MCF 10A (cell line): ENCODE results near the gene GOLGA8T. TPM values are rescaled to one million over a fixed set of nuclear protein-coding genes. Genes with fewer than 3 reads are reported as not detected.
"Not testable (repeated sequence)": the region's sequence is repeated elsewhere in the genome, so short reads cannot be mapped to it uniquely, and the experiment has no call there.

Experiments used
- Bru-seq: library from RNA; stranded (reverse); fragments of 400-500 nt; gene quantifications from one replicate; lab custom pipeline; 2021; lab: Mats Ljungman, UMichigan
- BruChase-seq, 2 experiments: library from RNA; stranded (reverse); fragments of 400-500 nt; gene quantifications; one replicate each; lab custom pipeline; 2021; lab: Mats Ljungman, UMichigan
- BruUV-seq: library from RNA; stranded (reverse); fragments of 400-500 nt; replicated peaks from 2 replicates; lab custom pipeline; 2021; lab: Mats Ljungman, UMichigan
- CTCF ChIA-PET: fragments of 300-600 bp; sonication (Branson Sonifier 250); formaldehyde crosslinking; extraction: SDS; loops from one replicate; lab custom pipeline; 2021; ENCODE audit warnings: antibody characterized with exemption, inconsistent platforms; lab: Yijun Ruan, JAX
- POLR2A ChIA-PET: fragments of 300-600, 350-650 bp; sonication (Branson Sonifier 250); formaldehyde crosslinking; extraction: SDS; loops from one replicate; lab custom pipeline; 2020; ENCODE audit warnings: antibody characterized with exemption, inconsistent platforms; lab: Yijun Ruan, JAX
- DNase-seq: peaks from one replicate; pipeline ENCODE4 v3.0.0-alpha.2; 2018; ENCODE audit not compliant: unreplicated experiment
- H3K27ac Mint-ChIP-seq: one replicate; pipeline ENCODE4 v1.8.0; 2022; ENCODE audit warnings: mild to moderate bottlenecking, low read depth, mixed read lengths; ENCODE audit not compliant: unreplicated experiment
- H3K27me3 Mint-ChIP-seq: one replicate; pipeline ENCODE4 v1.8.0; 2022; ENCODE audit warnings: mixed read lengths; ENCODE audit not compliant: insufficient read depth, unreplicated experiment
- H3K36me3 Mint-ChIP-seq: one replicate; pipeline ENCODE4 v1.8.0; 2022; ENCODE audit warnings: mild to moderate bottlenecking, moderate library complexity, mixed read lengths; ENCODE audit not compliant: insufficient read depth, unreplicated experiment
- H3K4me1 Mint-ChIP-seq: one replicate; pipeline ENCODE4 v1.8.0; 2022; ENCODE audit warnings: mixed read lengths; ENCODE audit not compliant: insufficient read depth, unreplicated experiment
- H3K4me3 Mint-ChIP-seq: one replicate; pipeline ENCODE4 v1.8.0; 2022; ENCODE audit warnings: mild to moderate bottlenecking, moderate library complexity, mixed read lengths; ENCODE audit not compliant: unreplicated experiment
- H3K9me3 Mint-ChIP-seq: one replicate; pipeline ENCODE4 v1.8.0; 2022; ENCODE audit warnings: mixed read lengths; ENCODE audit not compliant: unreplicated experiment
- intact Hi-C: fragments of 100-400 bp; cut with micrococcal nuclease; formaldehyde crosslinking; loops from 2 replicates; pipeline ENCODE4 v1.14.1; 2022
- long read RNA-seq: library from polyadenylated mRNA; stranded (forward); transcript quantifications from one replicate; pipeline ENCODE4 v2.0.0, GENCODE V29; 2022
- total RNA-seq: library from RNA; stranded (reverse); gene quantifications from 2 replicates; pipeline ENCODE4 v1.2.3, GENCODE V29; 2022

GOLGA8T gene
- total RNA-seq (0.59 and 0.61 TPM in 2 replicates), Bru-seq, nascent RNA (not detected), BruChase-seq, experiment 1, labeled RNA remaining after a 6-hour chase (percentile 8 among the genes with signal in this experiment), BruChase-seq, experiment 2, labeled RNA remaining after a 2-hour chase (percentile 11 among the genes with signal in this experiment)
- long read RNA-seq, result 0 reads

GRCh38 chr15:30134751-30135150, at the start of gene GOLGA8T:
Gene GOLGA8T (plus strand): TSS chr15:30135051. CDS start chr15:30135149, 98 bp downstream.
- DNase-seq, H3K27me3 Mint-ChIP-seq, BruUV-seq, H3K4me1 Mint-ChIP-seq, H3K36me3 Mint-ChIP-seq, H3K4me3 Mint-ChIP-seq, POLR2A ChIA-PET, CTCF ChIA-PET, H3K9me3 Mint-ChIP-seq, intact Hi-C loops, H3K27ac Mint-ChIP-seq: not testable (repeated sequence)

- H3K9me3 Mint-ChIP-seq, H3K27ac Mint-ChIP-seq, CTCF ChIA-PET: not testable (repeated sequence)
Observed at GRCh38 chr15:30097827-30098226, 37.0 kb upstream of the GOLGA8T start.

GRCh38 chr15:30102890-30103289, 32.0 kb upstream of the GOLGA8T start:
- H3K27ac Mint-ChIP-seq, H3K27me3 Mint-ChIP-seq: not testable (repeated sequence)

More at GRCh38 chr15:30097827-30098226, 37.0 kb upstream of the GOLGA8T start:
- H3K27me3 Mint-ChIP-seq, DNase-seq, H3K4me3 Mint-ChIP-seq, POLR2A ChIA-PET, H3K36me3 Mint-ChIP-seq, intact Hi-C loops, BruUV-seq, H3K4me1 Mint-ChIP-seq: not testable (repeated sequence)

GRCh38 chr15:30103941-30104507, 30.8 kb upstream of the GOLGA8T start:
- H3K27me3 Mint-ChIP-seq, POLR2A ChIA-PET, BruUV-seq: not testable (repeated sequence)

More at GRCh38 chr15:30102890-30103289, 32.0 kb upstream of the GOLGA8T start:
- POLR2A ChIA-PET, CTCF ChIA-PET, DNase-seq, H3K4me1 Mint-ChIP-seq, BruUV-seq, H3K4me3 Mint-ChIP-seq, intact Hi-C loops, H3K36me3 Mint-ChIP-seq, H3K9me3 Mint-ChIP-seq: not testable (repeated sequence)

GRCh38 chr15:30110591-30110990, 24.3 kb upstream of the GOLGA8T start:
- intact Hi-C loops, H3K9me3 Mint-ChIP-seq, CTCF ChIA-PET, DNase-seq, BruUV-seq, H3K27me3 Mint-ChIP-seq, H3K36me3 Mint-ChIP-seq, H3K4me1 Mint-ChIP-seq, H3K27ac Mint-ChIP-seq, H3K4me3 Mint-ChIP-seq, POLR2A ChIA-PET: not testable (repeated sequence)

More at GRCh38 chr15:30103941-30104507, 30.8 kb upstream of the GOLGA8T start:
- H3K36me3 Mint-ChIP-seq, intact Hi-C loops, DNase-seq, H3K4me1 Mint-ChIP-seq, H3K4me3 Mint-ChIP-seq, H3K27ac Mint-ChIP-seq, H3K9me3 Mint-ChIP-seq, CTCF ChIA-PET: not testable (repeated sequence)

- H3K9me3 Mint-ChIP-seq, H3K27ac Mint-ChIP-seq, BruUV-seq, H3K27me3 Mint-ChIP-seq, POLR2A ChIA-PET, H3K36me3 Mint-ChIP-seq, intact Hi-C loops, H3K4me3 Mint-ChIP-seq, H3K4me1 Mint-ChIP-seq, CTCF ChIA-PET: not testable (repeated sequence)
- peak; percentile 0 for DNase-seq
Observed at GRCh38 chr15:30130066-30130465, 4.8 kb upstream of the GOLGA8T start.

GRCh38 chr15:30143246-30143645, 8.4 kb downstream of the GOLGA8T start:
- CTCF ChIA-PET, H3K9me3 Mint-ChIP-seq, intact Hi-C loops, H3K27me3 Mint-ChIP-seq, H3K36me3 Mint-ChIP-seq, H3K4me1 Mint-ChIP-seq, POLR2A ChIA-PET, DNase-seq, H3K27ac Mint-ChIP-seq, H3K4me3 Mint-ChIP-seq, BruUV-seq: not testable (repeated sequence)

- CTCF ChIA-PET, H3K36me3 Mint-ChIP-seq, H3K9me3 Mint-ChIP-seq, DNase-seq, BruUV-seq, H3K27ac Mint-ChIP-seq, intact Hi-C loops, POLR2A ChIA-PET, H3K4me1 Mint-ChIP-seq, H3K4me3 Mint-ChIP-seq, H3K27me3 Mint-ChIP-seq: not testable (repeated sequence)
Observed at GRCh38 chr15:30149891-30150290, 15.0 kb downstream of the GOLGA8T start.

GRCh38 chr15:30162479-30163357, 27.9 kb downstream of the GOLGA8T start:
- H3K27me3 Mint-ChIP-seq, intact Hi-C loops, POLR2A ChIA-PET, H3K4me3 Mint-ChIP-seq, CTCF ChIA-PET, H3K4me1 Mint-ChIP-seq, BruUV-seq, DNase-seq, H3K9me3 Mint-ChIP-seq, H3K27ac Mint-ChIP-seq, H3K36me3 Mint-ChIP-seq: not testable (repeated sequence)
